ENCODE measurements around the gene NCAPD2. TPM values are rescaled to one million over a fixed set of nuclear protein-coding genes. Genes with fewer than 3 reads are reported as not detected.
"Not testable (repeated sequence)": the region's sequence is repeated elsewhere in the genome, so short reads cannot be mapped to it uniquely, and the experiment has no call there.

Gene NCAPD2
- total and polyA plus RNA-seq, 7 experiments from 2014 or later, result 24.4 to 121 (median 38.4) TPM

DNA sequence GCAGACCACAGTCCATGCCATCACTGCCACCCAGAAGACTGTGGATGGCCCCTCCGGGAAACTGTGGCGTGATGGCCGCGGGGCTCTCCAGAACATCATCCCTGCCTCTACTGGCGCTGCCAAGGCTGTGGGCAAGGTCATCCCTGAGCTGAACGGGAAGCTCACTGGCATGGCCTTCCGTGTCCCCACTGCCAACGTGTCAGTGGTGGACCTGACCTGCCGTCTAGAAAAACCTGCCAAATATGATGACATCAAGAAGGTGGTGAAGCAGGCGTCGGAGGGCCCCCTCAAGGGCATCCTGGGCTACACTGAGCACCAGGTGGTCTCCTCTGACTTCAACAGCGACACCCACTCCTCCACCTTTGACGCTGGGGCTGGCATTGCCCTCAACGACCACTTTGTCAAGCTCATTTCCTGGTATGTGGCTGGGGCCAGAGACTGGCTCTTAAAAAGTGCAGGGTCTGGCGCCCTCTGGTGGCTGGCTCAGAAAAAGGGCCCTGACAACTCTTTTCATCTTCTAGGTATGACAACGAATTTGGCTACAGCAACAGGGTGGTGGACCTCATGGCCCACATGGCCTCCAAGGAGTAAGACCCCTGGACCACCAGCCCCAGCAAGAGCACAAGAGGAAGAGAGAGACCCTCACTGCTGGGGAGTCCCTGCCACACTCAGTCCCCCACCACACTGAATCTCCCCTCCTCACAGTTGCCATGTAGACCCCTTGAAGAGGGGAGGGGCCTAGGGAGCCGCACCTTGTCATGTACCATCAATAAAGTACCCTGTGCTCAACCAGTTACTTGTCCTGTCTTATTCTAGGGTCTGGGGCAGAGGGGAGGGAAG lies 43.9 kb downstream of the NCAPD2 start:
- H3K9me3 Mint-ChIP-seq; H3K9me3 ChIP-seq (ENCODE audit: control insufficient read depth in 2 of 3, low read length in 3 of 3); H3K27me3 Mint-ChIP-seq; H3K27me3 ChIP-seq (ENCODE audit: control insufficient read depth in 2 of 2, insufficient read depth in 2 of 2, low read length in 2 of 2); H3K4me3 ChIP-seq (ENCODE audit: low read length): not testable (repeated sequence)
- Histone ChIP-seq H3K27ac (ENCODE audit: low read depth, low read length) (peak overlapping the region; percentile 52), H3K4me1 (ENCODE audit: control insufficient read depth in 2 of 2, insufficient read depth in 2 of 2, low read length in 2 of 2) (peaks cover 35 to 44% of the 10 kb centered on the region in 2 donors), H3K36me3 (ENCODE audit: control insufficient read depth in 2 of 3, insufficient read depth in 3 of 3, low read length in 3 of 3) (peaks cover 12 to 43% (median 15%) of the 10 kb centered on the region in 3 experiments)
- Mint-ChIP-seq H3K36me3 (peaks cover 6 to 37% (median 10%) of the 10 kb centered on the region in 5 donors), H3K27ac (peak overlapping the region; percentile 66 to 94 (median 86)), H3K4me3 (peak overlapping the region; percentile 19 to 99 (median 63)), H3K4me1 (peaks cover 41 to 70% (median 64%) of the 10 kb centered on the region in 7 donors)
- CTCF ChIA-PET, result interaction anchor here (0.6 to 7.1 kb wide), 31 partner anchors 9 to 215 kb away, joined by 3 to 106 read pairs (median 5); partner anchors contain the start of genes CD27 and VAMP1
- POLR2A ChIA-PET, result interaction anchor here (0.7 to 7.5 kb wide), 17 partner anchors 12 to 215 kb away, joined by 3 to 104 read pairs (median 6); partner anchors contain the start of genes MRPL51, VAMP1 and ZNF384
- intact Hi-C loops (cut with micrococcal nuclease), result loop anchor here (1.0 kb wide), 3 partner anchors 114 to 214 kb away; no protein-coding TSS in a partner anchor
- peak; percentile 33 for ATAC-seq
- DNase-seq, result peak; percentile 70 to 83 (median 78)

DNA sequence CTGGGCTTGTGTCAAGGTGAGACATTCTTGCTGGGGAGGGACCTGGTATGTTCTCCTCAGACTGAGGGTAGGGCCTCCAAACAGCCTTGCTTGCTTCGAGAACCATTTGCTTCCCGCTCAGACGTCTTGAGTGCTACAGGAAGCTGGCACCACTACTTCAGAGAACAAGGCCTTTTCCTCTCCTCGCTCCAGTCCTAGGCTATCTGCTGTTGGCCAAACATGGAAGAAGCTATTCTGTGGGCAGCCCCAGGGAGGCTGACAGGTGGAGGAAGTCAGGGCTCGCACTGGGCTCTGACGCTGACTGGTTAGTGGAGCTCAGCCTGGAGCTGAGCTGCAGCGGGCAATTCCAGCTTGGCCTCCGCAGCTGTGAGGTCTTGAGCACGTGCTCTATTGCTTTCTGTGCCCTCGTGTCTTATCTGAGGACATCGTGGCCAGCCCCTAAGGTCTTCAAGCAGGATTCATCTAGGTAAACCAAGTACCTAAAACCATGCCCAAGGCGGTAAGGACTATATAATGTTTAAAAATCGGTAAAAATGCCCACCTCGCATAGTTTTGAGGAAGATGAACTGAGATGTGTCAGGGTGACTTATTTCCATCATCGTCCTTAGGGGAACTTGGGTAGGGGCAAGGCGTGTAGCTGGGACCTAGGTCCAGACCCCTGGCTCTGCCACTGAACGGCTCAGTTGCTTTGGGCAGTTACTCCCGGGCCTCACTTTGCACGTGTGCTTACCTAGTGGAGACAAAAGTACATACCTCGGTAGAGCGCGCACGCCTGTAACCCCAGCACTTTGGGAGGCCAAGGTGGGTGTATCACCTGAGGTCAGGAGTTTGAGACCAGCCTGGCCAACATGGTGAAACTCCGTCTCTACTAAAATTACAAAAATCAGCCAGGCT lies 44.8 kb downstream of the NCAPD2 start:
- ChIA-PET POLR2A (interaction anchor here (0.7 to 7.5 kb wide), 19 partner anchors 7 to 216 kb away, joined by 3 to 104 read pairs (median 6); partner anchors contain the start of genes CD27, MRPL51 and VAMP1), CTCF (interaction anchor here (0.7 to 7.1 kb wide), 28 partner anchors 8 to 216 kb away, joined by 3 to 106 read pairs (median 4); partner anchors contain the start of gene VAMP1)
- no peak for DNase-seq
- Mint-ChIP-seq H3K4me3 (peak overlapping the region in 2 of 10 donors; percentile 81 to 83), H3K27me3 (no peaks in the 10 kb centered on the region), H3K36me3 (peaks cover 6 to 34% (median 10%) of the 10 kb centered on the region in 5 donors), H3K4me1 (peaks cover 36 to 64% (median 57%) of the 10 kb centered on the region in 7 donors), H3K9me3 (no peaks in the 10 kb centered on the region), H3K27ac (peak overlapping the region in 4 of 9 donors; percentile 22 to 92 (median 70))
- no peak overlapping the region for H3K4me3 ChIP-seq (ENCODE audit: low read length)
- ATAC-seq, result no peak
- peak overlapping the region; percentile 52 for H3K27ac ChIP-seq (ENCODE audit: low read depth, low read length)
- no peaks in the 10 kb centered on the region for H3K27me3 ChIP-seq (ENCODE audit: control insufficient read depth in 2 of 2, insufficient read depth in 2 of 2, low read length in 2 of 2)
- H3K4me1 ChIP-seq (ENCODE audit: control insufficient read depth in 2 of 2, insufficient read depth in 2 of 2, low read length in 2 of 2), result peaks cover 27 to 36% of the 10 kb centered on the region in 2 donors
- intact Hi-C loops (cut with micrococcal nuclease), result loop anchor here (1.0 kb wide), 2 partner anchors 115 to 203 kb away; no protein-coding TSS in a partner anchor
- H3K9me3 ChIP-seq (ENCODE audit: control insufficient read depth in 2 of 3, low read length in 3 of 3), result no peaks in the 10 kb centered on the region
- peaks cover 12 to 47% (median 15%) of the 10 kb centered on the region in 3 experiments for H3K36me3 ChIP-seq (ENCODE audit: control insufficient read depth in 2 of 3, insufficient read depth in 3 of 3, low read length in 3 of 3)

DNA sequence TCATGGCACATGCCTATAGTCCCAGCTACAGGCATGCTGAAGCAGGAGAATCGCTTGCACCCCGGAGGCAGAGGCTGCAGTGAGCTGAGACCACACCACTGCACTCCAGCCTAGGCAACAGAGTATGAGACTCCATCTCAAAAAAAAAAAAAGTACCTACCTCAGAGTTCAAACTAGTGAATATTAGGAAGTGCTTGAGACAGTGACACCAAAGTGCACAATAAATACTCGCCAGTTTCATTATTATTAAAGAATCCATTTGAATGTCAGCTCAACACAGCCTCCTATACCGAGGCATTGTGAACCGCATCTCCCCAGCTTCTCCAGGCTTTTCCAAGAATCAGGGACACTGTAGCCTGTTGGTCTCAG lies 45.4 kb downstream of the NCAPD2 start:
- H3K36me3 ChIP-seq (ENCODE audit: control insufficient read depth in 2 of 3, insufficient read depth in 3 of 3, low read length in 3 of 3), result peaks cover 12 to 47% (median 15%) of the 10 kb centered on the region in 3 experiments
- Mint-ChIP-seq H3K9me3 (no peaks in the 10 kb centered on the region), H3K4me1 (peaks cover 32 to 62% (median 57%) of the 10 kb centered on the region in 7 donors), H3K4me3 (peak overlapping the region in 5 of 10 donors; percentile 29 to 83 (median 82)), H3K27ac (peak overlapping the region in 7 of 9 donors; percentile 17 to 83 (median 56)), H3K36me3 (peaks cover 6 to 34% (median 10%) of the 10 kb centered on the region in 5 donors), H3K27me3 (no peaks in the 10 kb centered on the region)
- no peak for ATAC-seq
- H3K4me3 ChIP-seq (ENCODE audit: low read length), result no peak overlapping the region
- no peaks in the 10 kb centered on the region for H3K9me3 ChIP-seq (ENCODE audit: control insufficient read depth in 2 of 3, low read length in 3 of 3)
- intact Hi-C loops (cut with micrococcal nuclease), result no loop called here
- H3K4me1 ChIP-seq (ENCODE audit: control insufficient read depth in 2 of 2, insufficient read depth in 2 of 2, low read length in 2 of 2), result peaks cover 23 to 34% of the 10 kb centered on the region in 2 donors
- ChIA-PET CTCF (interaction anchor here (0.6 to 7.1 kb wide), 13 partner anchors 12 to 217 kb away, joined by 3 to 106 read pairs (median 4); partner anchors contain the start of gene VAMP1), POLR2A (interaction anchor here (0.6 to 7.5 kb wide), 14 partner anchors 8 to 216 kb away, joined by 3 to 104 read pairs (median 6); partner anchors contain the start of genes CD27, MRPL51 and VAMP1)
- no peak for DNase-seq
- H3K27ac ChIP-seq (ENCODE audit: low read depth, low read length), result no peak overlapping the region
- no peaks in the 10 kb centered on the region for H3K27me3 ChIP-seq (ENCODE audit: control insufficient read depth in 2 of 2, insufficient read depth in 2 of 2, low read length in 2 of 2)

DNA sequence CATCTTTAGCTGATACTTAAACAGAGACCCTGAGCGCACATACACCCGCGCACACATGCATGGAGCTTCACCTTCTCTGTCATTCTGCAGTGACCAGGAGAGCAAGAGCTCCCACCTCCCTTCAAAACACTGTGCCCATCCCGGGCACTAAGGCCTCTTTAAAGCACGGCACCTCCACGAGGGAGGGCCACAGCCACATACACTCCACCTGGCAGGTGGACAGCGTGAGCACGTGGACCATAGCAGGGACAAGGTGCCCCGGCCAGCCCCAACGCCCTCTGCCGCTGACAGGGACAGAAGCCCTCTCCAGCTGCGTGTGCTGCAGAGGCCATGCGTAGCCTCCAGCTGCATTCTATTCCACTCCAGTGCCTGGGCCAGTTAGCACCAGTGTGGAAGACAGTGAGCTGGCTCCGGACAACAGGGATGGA lies 45.8 kb downstream of the NCAPD2 start:
- intact Hi-C loops (cut with micrococcal nuclease), result loop anchor here in 1 of 2 donors (2.0 kb wide), 1 partner anchor 17 kb away; the partner anchor contains the start of gene IFFO1
- Mint-ChIP-seq H3K27ac (peak overlapping the region in 7 of 9 donors; percentile 17 to 83 (median 57)), H3K36me3 (peaks cover 6 to 36% (median 10%) of the 10 kb centered on the region in 5 donors), H3K4me1 (peaks cover 32 to 62% (median 57%) of the 10 kb centered on the region in 7 donors), H3K27me3 (no peaks in the 10 kb centered on the region), H3K4me3 (peak overlapping the region; percentile 29 to 85 (median 79)), H3K9me3 (no peaks in the 10 kb centered on the region)
- ChIA-PET CTCF (interaction anchor here (0.6 to 7.1 kb wide), 13 partner anchors 11 to 217 kb away, joined by 3 to 106 read pairs (median 4); partner anchors contain the start of gene VAMP1), POLR2A (interaction anchor here (0.5 to 7.5 kb wide), 14 partner anchors 8 to 212 kb away, joined by 3 to 104 read pairs (median 4); partner anchors contain the start of genes CD27, MRPL51 and VAMP1)
- Histone ChIP-seq H3K27ac (ENCODE audit: low read depth, low read length) (peak overlapping the region; percentile 54), H3K4me1 (ENCODE audit: control insufficient read depth in 2 of 2, insufficient read depth in 2 of 2, low read length in 2 of 2) (peaks cover 23 to 34% of the 10 kb centered on the region in 2 donors), H3K36me3 (ENCODE audit: control insufficient read depth in 2 of 3, insufficient read depth in 3 of 3, low read length in 3 of 3) (peaks cover 12 to 50% (median 15%) of the 10 kb centered on the region in 3 experiments), H3K27me3 (ENCODE audit: control insufficient read depth in 2 of 2, insufficient read depth in 2 of 2, low read length in 2 of 2) (no peaks in the 10 kb centered on the region), H3K4me3 (ENCODE audit: low read length) (no peak overlapping the region), H3K9me3 (ENCODE audit: control insufficient read depth in 2 of 3, low read length in 3 of 3) (no peaks in the 10 kb centered on the region)
- no peak for ATAC-seq
- no peak for DNase-seq

DNA sequence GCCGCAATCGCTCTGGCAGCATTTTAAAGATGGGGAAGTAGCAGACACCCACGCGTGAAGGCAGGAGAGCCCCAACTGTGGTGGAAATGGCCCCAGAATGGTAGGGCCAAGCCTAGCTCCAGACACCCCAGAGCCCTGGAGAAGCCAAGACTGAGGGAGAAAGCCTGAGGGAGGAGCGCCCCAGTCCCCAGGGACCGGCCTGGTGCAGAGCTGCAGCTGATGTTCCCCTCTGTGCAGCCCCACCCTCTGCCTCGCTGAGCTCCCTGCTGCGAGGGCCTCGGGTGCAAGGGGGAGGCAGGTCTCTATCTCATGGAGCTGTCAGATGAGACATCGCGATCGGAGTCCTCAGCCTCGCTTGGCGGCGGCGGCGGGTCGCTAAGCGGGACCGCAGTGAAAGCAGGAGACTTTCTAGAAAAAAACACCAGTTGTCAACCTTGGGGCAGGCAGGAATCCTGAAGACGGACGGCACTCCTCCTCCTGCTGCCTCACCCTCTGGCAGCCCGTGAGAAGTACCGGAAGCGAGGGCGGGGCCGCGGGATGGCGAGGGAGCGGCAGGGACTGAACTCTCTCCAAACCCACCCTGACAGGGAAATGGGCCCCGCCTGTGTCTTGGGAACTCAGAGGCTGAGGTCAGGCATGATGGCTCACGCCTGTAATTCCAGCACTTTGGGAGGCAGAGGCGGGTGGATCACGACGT lies 46.4 kb downstream of the NCAPD2 start:
- DNase-seq (peak in 6 of 9 donors; percentile 29 to 69 (median 36)), ATAC-seq (peak; percentile 23)
- ChIA-PET POLR2A (interaction anchor here (0.5 to 7.5 kb wide), 10 partner anchors 9 to 212 kb away, joined by 3 to 104 read pairs (median 5); partner anchors contain the start of genes MRPL51 and VAMP1), CTCF (interaction anchor here (0.9 to 7.1 kb wide), 7 partner anchors 11 to 218 kb away, joined by 3 to 106 read pairs (median 7); partner anchors contain the start of gene VAMP1)
- peak overlapping the region; percentile 66 to 85 (median 80) for H3K4me3 Mint-ChIP-seq
- Histone ChIP-seq H3K4me3 (ENCODE audit: low read length) (peak overlapping the region; percentile 27), H3K27ac (ENCODE audit: low read depth, low read length) (peak overlapping the region; percentile 54), H3K4me1 (ENCODE audit: control insufficient read depth in 2 of 2, insufficient read depth in 2 of 2, low read length in 2 of 2) (peaks cover 23 to 34% of the 10 kb centered on the region in 2 donors), H3K36me3 (ENCODE audit: control insufficient read depth in 2 of 3, insufficient read depth in 3 of 3, low read length in 3 of 3) (peaks cover 12 to 46% (median 15%) of the 10 kb centered on the region in 3 experiments), H3K9me3 (ENCODE audit: control insufficient read depth in 2 of 3, low read length in 3 of 3) (no peaks in the 10 kb centered on the region), H3K27me3 (ENCODE audit: control insufficient read depth in 2 of 2, insufficient read depth in 2 of 2, low read length in 2 of 2) (no peaks in the 10 kb centered on the region)
- intact Hi-C loops (cut with micrococcal nuclease), result loop anchor here in 1 of 2 donors (2.0 kb wide), 1 partner anchor 16 kb away; the partner anchor contains the start of gene IFFO1
- peaks cover 6 to 30% (median 10%) of the 10 kb centered on the region in 5 donors for H3K36me3 Mint-ChIP-seq
- H3K27ac Mint-ChIP-seq, result peak overlapping the region; percentile 57 to 92 (median 83)
- no peaks in the 10 kb centered on the region for H3K9me3 Mint-ChIP-seq
- no peaks in the 10 kb centered on the region for H3K27me3 Mint-ChIP-seq
- H3K4me1 Mint-ChIP-seq, result peaks cover 32 to 61% (median 56%) of the 10 kb centered on the region in 7 donors

Measured in naive thymus-derived CD4-positive, alpha-beta T cell (primary cell).